SK-N-SH (cell line): Measurements from ENCODE around the gene DPH7. TPM values are rescaled to one million over a fixed set of nuclear protein-coding genes. Genes with fewer than 3 reads are reported as not detected.
"Not testable (repeated sequence)": the region's sequence is repeated elsewhere in the genome, so short reads cannot be mapped to it uniquely, and the experiment has no call there.

ENCODE experiments used
- CTCF ChIA-PET: fragments of 300-600, 350-600 bp; formaldehyde crosslinking; extraction: SDS; loops from one replicate; lab custom pipeline; 2021; lab: Yijun Ruan, JAX
- POLR2A ChIA-PET: fragments of 350-600 bp; sonication (Branson Sonifier 250); formaldehyde crosslinking; extraction: SDS; loops from one replicate; lab custom pipeline; 2020; ENCODE audit warnings: antibody characterized with exemption, inconsistent platforms; lab: Yijun Ruan, JAX
- DNase-seq: peaks from one replicate; pipeline ENCODE4 v3.0.0; 2012
- H2AFZ ChIP-seq: fragments of 200-600 bp; sonication (generic); 2 replicates; pipeline ENCODE4 v1.8.1; 2016; ENCODE audit warnings: antibody characterized with exemption, mild to moderate bottlenecking, low read depth
- H3F3A ChIP-seq: fragments of 200-600 bp; sonication (generic); replicated peaks from 2 replicates; pipeline ENCODE3; 2016; ENCODE audit warnings: antibody characterized with exemption, mild to moderate bottlenecking; ENCODE audit not compliant: insufficient read depth
- H3K27ac ChIP-seq, 2 experiments: fragments of 200-500 bp in 1 of 2; fragments of 200-600 bp in 1 of 2; sonication (Bioruptor generic) in 1 of 2; sonication (generic), shearing (Covaris generic) in 1 of 2; 2 replicates each; pipeline versions ENCODE4 v1.5.1 to v1.6.1; 2014 to 2016; ENCODE audit warnings: low read depth in 2 of 2, inconsistent platforms in 1 of 2, low read length in 1 of 2, mild to moderate bottlenecking in 1 of 2, mixed read lengths in 1 of 2
- H3K27me3 ChIP-seq: fragments of 200-600 bp; sonication (generic), shearing (Covaris generic); 2 replicates; pipeline ENCODE4 v1.6.1; 2016; ENCODE audit warnings: mixed run types; ENCODE audit not compliant: insufficient read depth
- H3K36me3 ChIP-seq, 2 experiments: fragments of 200-500 bp in 1 of 2; fragments of 200-600 bp in 1 of 2; sonication (Bioruptor generic) in 1 of 2; sonication (generic) in 1 of 2; replicated peaks in 1 of 2; 2 replicates each; pipeline versions ENCODE3 to v1.5.1; 2014 to 2016; ENCODE audit warnings: low read length in 1 of 2, mild to moderate bottlenecking in 1 of 2; ENCODE audit not compliant: insufficient read depth in 2 of 2, control insufficient read depth in 1 of 2
- H3K4me1 ChIP-seq, 2 experiments: fragments of 200-500 bp in 1 of 2; fragments of 200-600 bp in 1 of 2; sonication (Bioruptor generic) in 1 of 2; sonication (generic), shearing (Covaris generic) in 1 of 2; 2 replicates each; pipeline versions ENCODE4 v1.5.1 to v1.6.1; 2014 to 2016; ENCODE audit warnings: low read depth in 1 of 2, low read length in 1 of 2, mixed run types in 1 of 2; ENCODE audit not compliant: insufficient read depth in 2 of 2, control insufficient read depth in 1 of 2
- H3K4me2 ChIP-seq: fragments of 200-600 bp; sonication (generic), shearing (Covaris generic); 2 replicates; pipeline ENCODE4 v1.6.1; 2017; ENCODE audit warnings: mixed run types
- H3K4me3 ChIP-seq, 2 experiments: fragments of 200-500 bp in 1 of 2; fragments of 200-600 bp in 1 of 2; sonication (Bioruptor generic) in 1 of 2; sonication (generic), shearing (Covaris generic) in 1 of 2; 2 replicates each; pipeline versions ENCODE4 v1.5.1 to v1.8.1; 2014 to 2016; ENCODE audit warnings: low read depth in 2 of 2, inconsistent platforms in 1 of 2, low read length in 1 of 2, mild to moderate bottlenecking in 1 of 2, mixed read lengths in 1 of 2, moderate library complexity in 1 of 2
- H3K79me2 ChIP-seq: fragments of 200-600 bp; sonication (generic); 2 replicates; pipeline ENCODE4 v1.8.1; 2017; ENCODE audit warnings: mild to moderate bottlenecking; ENCODE audit not compliant: insufficient read depth
- H3K9ac ChIP-seq: fragments of 200-600 bp; sonication (generic); 2 replicates; pipeline ENCODE4 v1.6.1; 2017; ENCODE audit warnings: mixed run types
- H3K9me2 ChIP-seq: fragments of 200-600 bp; sonication (generic); 2 replicates; pipeline ENCODE4 v1.6.1; 2017; ENCODE audit warnings: mixed run types
- H3K9me3 ChIP-seq: fragments of 200-600 bp; sonication (generic); 2 replicates; pipeline ENCODE4 v1.6.1; 2017; ENCODE audit warnings: mixed run types, mild to moderate bottlenecking, moderate library complexity
- H4K20me1 ChIP-seq: fragments of 200-600 bp; sonication (generic); 2 replicates; pipeline ENCODE4 v1.6.1; 2017; ENCODE audit warnings: mild to moderate bottlenecking, mixed run types; ENCODE audit not compliant: insufficient read depth
- FOXJ3 ChIP-seq: sonication (generic); formaldehyde crosslinking; IDR thresholded peaks from 2 replicates; pipeline ENCODE4 v1.5.1; 2020; ENCODE audit warnings: mild to moderate bottlenecking, missing genetic modification reagents
- JUND ChIP-seq: IDR thresholded peaks from 2 replicates; pipeline ENCODE4 v1.4.0; 2012
- MAX ChIP-seq: IDR thresholded peaks from 2 replicates; pipeline ENCODE4 v1.4.0; 2012; ENCODE audit warnings: low read depth
- MXI1 ChIP-seq: IDR thresholded peaks from 2 replicates; pipeline ENCODE4 v1.6.1; 2012; ENCODE audit warnings: mild to moderate bottlenecking, low read depth, low read length, improper control_type of control experiment
- PBX3 ChIP-seq: IDR thresholded peaks from 2 replicates; pipeline ENCODE4; 2012
- POLR2AphosphoS5 ChIP-seq: IDR thresholded peaks from 2 replicates; pipeline ENCODE4 v1.6.1; 2012; ENCODE audit warnings: low read depth, low read length
- RAD21 ChIP-seq: IDR thresholded peaks from 2 replicates; pipeline ENCODE4 v1.6.1; 2012; ENCODE audit warnings: mild to moderate bottlenecking, low read length
- RFX5 ChIP-seq: IDR thresholded peaks from 2 replicates; pipeline ENCODE4 v1.6.1; 2012; ENCODE audit warnings: mild to moderate bottlenecking, improper control_type of control experiment, low read length
- SIN3A ChIP-seq: IDR thresholded peaks from 2 replicates; pipeline ENCODE4 v1.6.1; 2012; ENCODE audit warnings: low read depth, mild to moderate bottlenecking, low read length, moderate library complexity, borderline replicate concordance
- TAF1 ChIP-seq: IDR thresholded peaks from 2 replicates; pipeline ENCODE4 v1.6.1; 2012; ENCODE audit warnings: low read depth, mild to moderate bottlenecking, low read length, moderate library complexity, borderline replicate concordance
- TCF12 ChIP-seq: IDR thresholded peaks from 2 replicates; pipeline ENCODE4 v1.4.0; 2012
- TEAD4 ChIP-seq: IDR thresholded peaks from 2 replicates; pipeline ENCODE4 v1.4.0; 2012; ENCODE audit warnings: mild to moderate bottlenecking, borderline replicate concordance; ENCODE audit not compliant: insufficient read depth
- USF1 ChIP-seq: IDR thresholded peaks from 2 replicates; pipeline ENCODE4 v1.4.0; 2012; ENCODE audit warnings: low read depth, borderline replicate concordance
- USF2 ChIP-seq: fragments of 150-350 bp; IDR thresholded peaks from 2 replicates; pipeline ENCODE4 v1.6.1; 2017; ENCODE audit warnings: antibody characterized with exemption, low read length, low read depth, borderline replicate concordance
- WGBS: methylation state at CpG from one replicate; pipeline ENCODE4 v1.1.6; 2017; ENCODE audit warnings: low lambda C conversion rate; 5-methylcytosine and 5-hydroxymethylcytosine counted together
- polyA plus RNA-seq, 3 experiments: library from polyadenylated mRNA; depleted of rRNA; stranded (reverse); fragments of >200 nt; gene quantifications; 2 replicates each; pipeline ENCODE4 v1.2.3, GENCODE V29; 2012

The DPH7 gene
- polyA plus RNA-seq, 1 of the 3 experiments (the other 2 are of a cell fraction): 59.9 TPM

- TF ChIP-seq RAD21: peak; percentile 28; the same call in 1 of the 2 replicates
- TF ChIP-seq TAF1: peak; percentile 27; the same call in 1 of the 2 replicates
- peak; percentile 74 for TF ChIP-seq POLR2AphosphoS5
Observed at GRCh38 chr9:137551264-137552021, 27.3 kb downstream of the DPH7 start, which contains the start of gene MRPL41 (continued).

- H3K9ac ChIP-seq: peak overlapping the region; percentile 69
- H3K4me1 ChIP-seq: peaks cover 5 to 12% of the 10 kb centered on the region in 2 experiments; a peak in 1 of 4 replicates
- peaks cover 21% of the 10 kb centered on the region; the same call in 1 of the 2 replicates for H3K79me2 ChIP-seq
- not testable (repeated sequence) for H3K9me2 ChIP-seq, DNase-seq, H3K27me3 ChIP-seq, H3K9me3 ChIP-seq, H4K20me1 ChIP-seq
- 0 out of 2 replicates have a peak overlapping the region, but pooled peaks have one; percentile 63 for H2AFZ ChIP-seq
- ChIA-PET POLR2A (interaction anchor here (0.6 to 0.9 kb wide), 2 partner anchors 9 to 16 kb away, joined by 3 read pairs; no protein-coding TSS in a partner anchor), CTCF (interaction anchor here (1.0 to 2.0 kb wide), 4 partner anchors 13 to 256 kb away, joined by 3 to 9 read pairs (median 3); no protein-coding TSS in a partner anchor)
- peaks cover 12% of the 10 kb centered on the region for H3F3A ChIP-seq
- WGBS: 2% methylated on average over 11 of the region's 17 CpGs
- H3K4me3 ChIP-seq: peak overlapping the region; percentile 62 to 63
- H3K4me2 ChIP-seq: peak overlapping the region; percentile 90
- H3K27ac ChIP-seq: peak overlapping the region in 1 of 2 experiments; percentile 72; a peak in 2 of 4 replicates
- H3K36me3 ChIP-seq: peaks cover 10 to 14% of the 10 kb centered on the region in 2 experiments
Observed at GRCh38 chr9:137550958-137551263, 27.8 kb downstream of the DPH7 start.

- Histone ChIP-seq H3K4me3 (peak within 1 kb of the TSS; percentile 62 to 63), H3K27me3 (no peaks in the 10 kb centered on the region), H4K20me1 (no peaks in the 10 kb centered on the region), H3K27ac (peak within 1 kb of the TSS in 1 of 2 experiments; percentile 72; a peak in 2 of 4 replicates), H3K79me2 (peaks cover 21% of the 10 kb centered on the region; the same call in 1 of the 2 replicates), H3K36me3 (peaks cover 3 to 8% of the 10 kb centered on the region in 2 experiments), H3K9me2 (no peaks in the 10 kb centered on the region), H3K9me3 (no peaks in the 10 kb centered on the region), H3K4me1 (peaks cover 5 to 12% of the 10 kb centered on the region in 2 experiments; a peak in 1 of 4 replicates), H2AFZ (0 out of 2 replicates have a peak within 1 kb of the TSS, but pooled peaks have one; percentile 63), H3K4me2 (peak within 1 kb of the TSS; percentile 90), H3K9ac (peak within 1 kb of the TSS; percentile 69), H3F3A (peaks cover 12% of the 10 kb centered on the region)
- ChIA-PET POLR2A (interaction anchor here (0.9 kb wide), 1 partner anchor 15 kb away, joined by 3 read pairs; no protein-coding TSS in a partner anchor), CTCF (interaction anchor here (0.7 to 2.0 kb wide), 8 partner anchors 9 to 255 kb away, joined by 3 to 9 read pairs (median 3); no protein-coding TSS in a partner anchor)
- no peak for TF ChIP-seq JUND
- TF ChIP-seq FOXJ3 (CRISPR knock-in tag): 0 out of 2 replicates have a peak, but pooled peaks have one; percentile 26
- TF ChIP-seq SIN3A: 0 out of 2 replicates have a peak, but pooled peaks have one; percentile 48
- no peak for TF ChIP-seq TCF12
- peak; percentile 98 for TF ChIP-seq MXI1
- peak; percentile 40; the same call in 1 of the 2 replicates for TF ChIP-seq USF2
- TF ChIP-seq TEAD4: no peak
- TF ChIP-seq USF1: peak; percentile 59; the same call in 1 of the 2 replicates
- no peak for TF ChIP-seq RFX5
- peak; percentile 52; the same call in 1 of the 2 replicates for TF ChIP-seq MAX
- TF ChIP-seq RAD21: 0 out of 2 replicates have a peak, but pooled peaks have one; percentile 3
- peak; percentile 18; the same call in 1 of the 2 replicates for TF ChIP-seq PBX3
- WGBS: 24% methylated on average over 13 of the region's 13 CpGs
- peak; percentile 86 for DNase-seq
Observed at GRCh38 chr9:137550231-137550621, 28.5 kb downstream of the DPH7 start, which contains the start of gene PNPLA7. TSS of gene PNPLA7 (minus strand) at chr9:137550402. CDS start at chr9:137550197, 205 bp downstream.
